GM18498 (cell line): ENCODE results near the gene TTC39A.
A peak's percentile ranks its signal among the peaks of the same experiment; 100 is the strongest.

Experiments used
- ATAC-seq: cut with Tn5 transposase; IDR thresholded peaks from one replicate; pipeline ENCODE4 v1.9.1; 2021; ENCODE audit warnings: mild to moderate bottlenecking, moderate library complexity; ENCODE audit not compliant: unreplicated experiment

The TTC39A gene

DNA sequence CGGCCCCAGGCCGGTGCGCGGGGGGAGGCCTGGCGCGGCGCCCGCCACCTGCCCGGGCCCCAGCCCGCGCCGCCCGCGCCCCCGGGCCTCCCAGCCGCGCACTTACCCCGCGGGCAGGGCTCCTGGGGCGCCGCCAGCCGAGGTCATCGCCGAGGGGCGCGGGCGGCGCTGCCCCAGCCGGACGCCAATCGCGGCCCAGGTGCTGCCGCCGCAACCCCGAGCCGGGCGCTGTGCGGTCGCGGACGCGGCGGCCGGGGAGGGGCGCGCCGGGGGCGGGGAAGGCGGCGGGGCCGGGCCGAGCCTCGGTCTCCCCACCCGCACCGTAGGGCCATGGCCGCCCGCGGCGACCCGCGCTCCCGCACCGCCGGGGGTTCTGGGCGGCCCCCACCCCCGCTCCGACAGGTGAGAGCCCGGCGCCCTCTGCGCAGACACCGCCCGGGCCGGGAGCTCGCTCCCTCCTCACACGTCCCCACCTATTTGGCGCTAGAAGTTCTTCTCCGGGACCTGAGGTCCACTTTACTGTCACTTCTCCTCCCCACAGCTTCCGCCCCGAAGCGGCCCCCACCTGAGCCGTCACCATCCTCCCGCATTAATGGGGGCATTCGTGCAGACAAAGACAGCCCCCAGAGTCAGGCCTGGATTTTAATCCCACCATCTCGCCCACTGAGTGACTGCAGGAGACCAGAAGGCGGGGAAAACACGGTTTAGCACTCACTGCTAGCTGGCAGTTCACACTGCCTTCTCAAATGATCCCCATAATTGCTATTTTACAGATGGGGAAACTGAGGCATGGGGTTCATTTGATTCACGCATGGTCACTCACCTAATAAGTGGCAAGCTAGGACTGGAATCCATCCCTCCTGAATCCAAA is at the start of gene TTC39A:
TTC39A (minus strand) TSS at position 232 of the 871 bp plus-strand sequence; CDS start at position 147, 85 bp downstream.
- ATAC-seq = no peak

DNA sequence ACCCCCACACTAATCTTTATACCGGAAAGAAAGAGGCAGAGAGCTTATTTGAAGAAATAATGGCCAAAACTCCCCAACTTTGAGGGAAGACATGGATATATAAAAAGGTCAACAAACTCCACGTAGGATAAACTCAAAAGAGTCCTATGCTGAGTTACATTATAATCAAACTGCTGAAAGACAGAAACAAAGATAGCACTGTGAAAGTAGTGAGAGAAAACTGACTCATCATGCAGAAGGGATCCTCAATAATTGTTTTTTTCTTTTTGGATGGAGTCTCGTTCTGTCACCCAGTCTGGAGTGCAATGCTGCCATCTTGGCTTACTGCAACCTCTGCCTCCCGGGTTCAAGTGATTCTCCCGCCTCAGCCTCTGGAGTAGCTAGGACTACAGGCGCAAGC is 48.5 kb upstream of the TTC39A start:
- no peak for ATAC-seq

DNA sequence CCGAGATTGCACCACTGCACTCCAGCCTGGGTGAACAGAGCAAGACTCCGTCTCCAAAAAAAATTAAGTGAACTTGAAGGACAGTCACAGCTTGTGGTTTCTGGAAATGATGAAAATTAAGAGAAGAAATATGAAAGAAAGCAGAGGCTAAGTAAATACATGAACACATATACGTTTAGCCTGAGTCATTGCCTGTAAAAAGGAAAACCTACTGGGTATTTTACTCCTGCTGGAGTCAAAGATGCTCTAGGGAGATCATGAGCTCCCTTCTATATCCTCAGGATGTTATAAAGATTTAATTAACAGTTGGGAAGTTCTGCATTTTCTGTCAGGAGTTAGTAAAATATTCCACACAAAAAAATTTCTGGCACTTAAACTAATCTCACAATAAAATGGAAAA is 43.5 kb upstream of the TTC39A start:
- ATAC-seq = no peak

DNA sequence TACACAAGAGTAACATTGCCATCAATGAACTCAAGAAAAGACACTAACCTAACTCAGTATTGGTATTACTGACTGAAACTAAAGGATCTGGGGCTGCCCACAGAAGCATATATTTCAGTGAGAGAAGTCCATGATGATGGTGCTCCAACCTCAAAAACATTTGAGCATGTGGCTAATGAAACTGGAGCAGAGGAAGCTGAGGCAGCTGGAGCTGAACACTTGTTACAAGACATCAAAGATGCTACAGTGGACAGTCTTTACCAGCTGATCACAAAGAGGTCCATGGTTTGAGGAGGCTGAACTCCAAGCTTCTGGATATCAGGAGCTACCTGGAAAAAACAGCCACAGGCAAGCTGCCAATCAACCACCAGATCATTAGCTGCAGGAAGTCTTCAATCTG is 42.2 kb upstream of the TTC39A start:
- ATAC-seq = no peak

DNA sequence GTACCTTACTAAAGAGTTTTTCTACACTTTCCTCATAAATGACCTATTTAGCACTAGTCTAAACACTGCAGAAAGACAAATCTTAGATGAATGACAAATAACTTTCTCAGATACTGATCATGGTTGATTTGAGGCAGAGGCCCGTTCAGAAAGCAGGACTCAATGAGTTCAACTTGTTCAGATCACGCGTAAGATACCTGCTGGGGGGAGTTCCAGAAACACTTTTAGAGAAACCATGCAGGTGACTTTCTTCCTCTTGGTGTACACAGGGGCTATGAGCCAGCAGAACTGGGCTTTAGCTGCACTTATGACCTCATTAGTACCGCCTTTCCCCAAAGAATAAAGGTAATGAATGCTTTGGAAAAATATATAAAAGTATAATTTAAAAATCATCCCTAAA is 38.8 kb upstream of the TTC39A start:
- ATAC-seq = no peak

DNA sequence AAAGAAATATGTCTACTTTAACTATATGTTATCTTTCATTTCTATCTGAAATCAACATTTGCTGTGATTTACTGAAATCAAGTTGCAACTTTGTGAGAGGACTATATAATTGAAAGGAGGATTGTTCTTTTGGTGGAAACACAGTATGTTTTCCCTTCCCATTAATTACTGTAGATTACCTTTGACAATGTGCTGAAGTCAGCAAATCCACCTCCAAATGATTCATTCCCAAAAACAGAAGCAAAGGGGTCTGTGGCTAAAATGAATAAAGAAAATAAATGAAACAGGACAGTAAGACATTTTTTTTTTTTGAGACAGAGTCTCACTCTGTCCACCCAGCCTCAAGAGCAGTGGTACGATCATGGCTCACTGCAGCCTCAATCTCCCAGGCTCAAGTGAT is 35.4 kb upstream of the TTC39A start:
- ATAC-seq = no peak

DNA sequence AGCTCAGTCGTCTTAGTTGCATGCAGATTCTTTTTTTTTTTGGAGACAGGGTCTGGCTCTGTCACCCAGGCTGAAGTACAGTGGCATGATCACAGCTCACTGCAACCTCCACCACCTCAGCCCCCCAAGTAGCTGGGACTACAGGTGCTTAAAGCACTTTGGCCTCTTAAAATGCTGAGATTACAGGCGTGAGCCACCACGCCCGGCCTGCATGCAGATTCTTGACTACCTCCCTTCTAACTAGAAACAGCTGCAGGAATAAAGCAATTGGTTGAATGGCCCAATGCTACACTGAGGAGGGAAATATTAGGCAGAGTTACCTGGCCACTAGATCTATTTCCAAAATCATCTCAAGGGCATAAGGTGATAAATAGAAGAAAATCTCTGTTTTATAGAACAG is 29.5 kb upstream of the TTC39A start:
- ATAC-seq = no peak

DNA sequence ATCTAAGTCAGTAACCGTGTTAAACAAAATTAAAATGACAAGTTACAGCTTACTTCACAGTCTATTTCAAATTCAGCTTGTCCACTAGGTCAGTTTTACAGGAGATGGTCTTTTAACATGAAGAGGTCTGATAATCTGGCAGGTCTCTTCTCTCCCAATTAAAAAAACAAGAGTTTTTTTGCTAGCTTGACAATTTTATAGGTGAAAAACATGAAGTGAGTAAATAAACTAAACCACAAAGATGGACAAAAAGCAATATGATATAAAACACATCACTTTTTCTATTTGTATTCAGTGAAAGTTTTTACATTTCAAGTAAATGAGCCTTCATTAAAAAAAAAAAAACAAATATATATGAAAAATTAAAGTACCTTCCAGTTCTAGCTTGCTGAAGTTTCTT is 25.0 kb upstream of the TTC39A start:
- no peak for ATAC-seq

DNA sequence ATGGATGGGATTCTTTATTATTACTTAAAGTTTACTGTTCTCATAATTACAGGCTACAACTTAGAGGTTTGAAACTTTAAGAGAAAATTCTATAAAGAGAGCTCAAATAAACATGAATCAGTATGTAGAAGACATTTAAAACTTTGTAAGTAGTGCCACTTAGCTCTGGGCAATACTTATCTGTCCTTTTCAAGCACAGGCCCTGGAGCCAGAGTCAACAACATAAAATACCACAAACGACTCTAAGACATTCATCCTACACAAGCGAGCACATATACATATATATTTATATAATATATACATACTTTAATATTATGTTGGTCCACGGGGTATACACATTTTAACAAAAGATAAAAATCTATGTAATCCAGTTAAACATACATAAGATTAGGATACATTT is 24.1 kb upstream of the TTC39A start:
- no peak for ATAC-seq

DNA sequence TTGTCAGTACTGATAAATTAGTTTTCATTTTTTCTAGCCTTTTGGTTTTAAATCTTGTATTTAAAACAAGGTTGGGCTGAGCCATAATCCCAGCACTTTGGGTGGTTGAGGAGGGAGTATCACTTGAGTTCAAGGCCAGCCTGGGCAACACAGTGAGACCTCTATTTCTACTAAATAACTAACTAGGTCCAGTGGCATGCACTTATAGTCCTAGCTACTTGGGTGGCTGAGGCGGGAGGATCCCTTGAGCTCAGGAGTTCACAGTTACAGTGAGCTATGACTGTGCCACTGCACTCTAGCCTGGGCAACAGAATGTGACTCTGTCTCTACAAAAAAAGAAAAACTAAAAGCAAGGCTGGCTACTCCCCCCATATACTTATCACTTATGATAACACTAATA is 21.5 kb upstream of the TTC39A start:
- no peak for ATAC-seq

DNA sequence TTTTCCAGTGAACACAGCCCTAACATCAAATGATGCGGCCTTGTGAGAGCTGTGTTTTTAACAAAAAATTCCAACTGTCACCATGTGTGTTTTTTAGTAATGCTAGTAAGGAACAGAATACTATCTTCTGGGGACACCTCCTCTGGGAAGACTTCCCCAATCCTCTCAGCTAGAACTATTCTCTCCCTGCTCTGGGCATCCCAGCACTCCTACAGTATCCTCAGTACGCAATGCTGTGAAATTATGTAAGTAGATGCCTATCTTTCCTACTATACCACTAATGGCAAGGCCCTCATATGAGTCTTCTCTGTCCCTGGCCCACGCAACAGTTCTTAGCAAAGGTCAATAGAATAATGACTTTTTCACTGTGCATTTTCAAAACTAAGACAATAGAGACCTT is 19.5 kb upstream of the TTC39A start:
- no peak for ATAC-seq

DNA sequence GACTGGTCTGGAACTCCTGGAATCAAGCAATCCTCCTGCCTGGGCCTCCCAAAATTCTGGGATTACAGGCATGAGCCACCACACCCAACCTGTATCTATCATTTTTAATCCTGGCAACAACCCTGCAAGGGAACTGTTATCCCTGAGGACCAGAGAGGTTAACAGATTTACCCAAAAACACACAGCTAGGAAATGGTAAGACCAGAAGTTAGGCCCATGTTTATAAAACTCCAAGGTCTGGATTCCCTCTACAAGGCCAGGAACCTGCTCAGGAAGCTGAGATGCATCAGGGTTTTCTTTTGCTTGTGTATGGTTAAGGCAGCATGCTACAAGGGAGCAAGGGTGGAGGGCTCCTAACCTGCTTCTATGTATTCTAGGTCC is 17.8 kb upstream of the TTC39A start:
- no peak for ATAC-seq

DNA sequence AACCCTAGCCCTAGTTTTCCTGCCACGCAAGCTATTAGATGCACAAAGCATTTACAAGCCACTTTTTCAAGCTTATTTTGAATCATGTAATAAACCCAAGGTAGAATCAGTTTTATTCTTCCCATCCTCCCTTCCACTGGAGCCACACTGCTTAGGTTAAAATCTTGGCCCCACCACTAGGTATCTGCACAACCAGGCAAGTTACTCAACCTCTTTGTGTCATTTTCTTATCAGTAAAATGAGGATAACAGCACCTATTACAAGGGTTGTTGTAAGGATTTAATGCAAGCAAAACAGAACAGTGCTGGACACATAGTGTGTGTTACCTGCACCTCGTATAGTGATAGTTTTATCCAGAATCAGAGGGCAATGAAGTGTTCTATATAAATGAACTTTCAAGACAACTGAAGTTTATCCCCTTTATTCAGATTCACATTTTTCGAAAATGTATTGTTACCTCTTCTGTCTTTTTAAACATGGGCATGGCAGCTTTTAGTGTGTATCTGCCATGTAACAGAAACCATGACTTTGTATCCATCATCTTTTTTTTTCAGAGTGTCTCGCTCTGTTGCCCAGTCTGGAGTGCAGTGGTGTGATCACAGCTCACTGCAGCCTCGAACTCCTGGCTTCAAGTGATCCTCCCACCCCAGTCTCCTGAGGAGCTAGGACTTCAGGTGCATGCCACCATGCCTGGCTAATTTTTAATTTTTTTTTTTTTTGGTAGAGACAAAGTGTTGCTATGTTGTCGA is 17.2 kb upstream of the TTC39A start:
- no peak for ATAC-seq

DNA sequence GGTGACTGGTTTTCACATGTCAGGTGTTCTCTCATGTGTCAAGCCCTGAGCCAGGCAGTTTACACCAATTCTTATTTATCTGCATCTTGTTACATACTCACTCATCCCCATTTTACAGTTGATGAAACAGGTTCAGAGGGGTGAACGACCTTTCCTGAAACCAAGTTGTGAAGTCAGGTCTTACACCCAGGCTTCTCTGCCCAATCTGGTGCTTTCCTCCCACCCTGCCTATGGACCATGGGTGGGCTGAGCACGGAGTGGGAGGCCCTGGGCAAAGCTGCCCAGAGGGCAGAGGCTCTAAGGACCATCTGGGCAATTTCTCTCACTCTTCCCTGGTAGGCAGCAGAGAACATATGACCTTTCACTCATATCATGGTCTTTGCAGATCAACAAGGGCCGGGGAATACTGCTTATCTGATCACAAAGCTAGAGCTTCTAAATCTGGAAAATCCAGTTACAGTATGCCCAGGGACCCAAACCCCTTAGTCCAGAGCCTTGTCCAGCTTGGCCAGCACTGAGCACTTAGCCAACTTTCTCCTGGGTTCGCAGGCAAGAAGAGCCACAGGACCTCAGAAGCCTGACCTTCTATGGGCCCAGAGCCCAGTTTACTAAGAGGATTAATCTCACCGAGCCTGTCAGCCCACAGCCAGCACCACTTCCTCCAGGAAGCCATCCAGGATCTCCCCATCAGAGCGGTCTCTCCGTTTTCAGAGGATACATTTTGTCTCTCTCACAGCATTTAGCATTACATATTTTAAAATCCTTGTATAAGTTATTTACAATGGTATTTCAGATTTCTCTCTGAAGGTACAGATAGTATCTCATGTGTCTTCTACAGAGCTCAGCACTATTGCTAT is 16.0 kb upstream of the TTC39A start:
- no peak for ATAC-seq

DNA sequence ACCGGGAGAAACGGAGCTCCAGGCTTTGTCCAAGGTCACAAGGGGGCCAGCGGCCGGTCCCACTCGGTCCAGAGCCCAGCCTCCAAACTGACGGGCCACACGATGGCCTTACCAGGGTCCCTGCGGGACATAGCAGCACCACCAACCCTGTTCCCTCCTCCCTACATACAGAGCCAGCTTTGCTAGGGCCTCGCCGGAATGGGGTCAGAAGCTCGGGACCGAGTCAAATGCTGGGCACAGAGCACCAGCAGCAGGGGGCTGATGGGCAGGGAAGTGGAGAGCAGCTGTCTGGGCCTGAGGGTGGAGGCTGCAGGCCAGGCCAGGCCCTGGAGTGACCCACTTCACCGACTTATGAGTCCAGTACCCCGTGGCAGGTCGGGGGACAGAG is 14.9 kb upstream of the TTC39A start:
- ATAC-seq = no peak

DNA sequence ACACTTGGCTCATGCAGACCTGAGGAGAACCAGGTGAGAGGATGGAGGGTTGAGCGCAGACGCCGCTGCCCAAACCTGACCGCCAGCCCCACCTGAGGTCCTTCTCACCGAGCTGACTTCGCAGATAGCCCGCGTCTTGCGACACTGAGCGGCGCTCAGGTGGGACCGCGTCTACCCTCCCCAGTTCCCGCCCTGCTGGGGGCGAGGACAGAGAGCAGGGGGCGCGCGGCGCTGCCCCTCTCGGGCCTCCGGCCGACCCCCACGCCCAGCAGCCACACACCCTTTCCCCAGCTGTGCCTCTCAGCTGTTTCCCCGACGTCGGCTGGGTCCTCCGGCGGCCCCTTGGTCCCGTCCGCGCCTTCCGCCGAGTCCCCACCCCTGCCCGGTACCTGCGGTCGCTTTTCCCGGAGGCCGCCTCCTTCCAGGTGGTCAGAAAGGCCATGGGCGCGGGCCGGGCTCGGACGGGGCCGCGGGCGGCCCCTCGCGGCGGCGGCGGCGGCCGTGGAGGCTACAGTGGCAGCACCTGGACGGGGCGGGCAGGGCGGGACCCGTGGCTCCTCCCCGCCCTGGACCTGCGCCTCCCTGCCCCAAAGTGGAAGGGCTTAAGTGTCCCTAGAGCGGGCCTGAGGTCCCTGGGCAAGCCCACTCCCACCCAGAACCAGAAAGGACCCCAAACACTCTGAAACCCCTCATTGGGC is 14.4 kb upstream of the TTC39A start:
- ATAC-seq = no peak

DNA sequence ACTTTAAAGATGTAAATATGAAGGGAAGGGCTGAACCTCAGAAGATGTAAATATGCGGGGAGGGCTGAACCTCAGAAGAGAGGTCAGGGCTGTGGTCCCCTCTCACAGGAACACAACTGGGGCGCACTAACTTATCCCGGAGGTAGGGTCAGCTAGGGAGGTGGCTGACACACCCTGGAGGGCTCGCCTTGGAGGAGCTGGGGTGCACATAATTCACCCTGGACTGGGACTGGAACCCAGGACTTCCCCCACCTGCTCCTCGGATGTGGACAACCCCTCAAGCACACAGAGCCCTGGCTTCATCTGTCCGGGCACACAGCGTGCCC is 13.9 kb upstream of the TTC39A start:
- ATAC-seq = no peak

DNA sequence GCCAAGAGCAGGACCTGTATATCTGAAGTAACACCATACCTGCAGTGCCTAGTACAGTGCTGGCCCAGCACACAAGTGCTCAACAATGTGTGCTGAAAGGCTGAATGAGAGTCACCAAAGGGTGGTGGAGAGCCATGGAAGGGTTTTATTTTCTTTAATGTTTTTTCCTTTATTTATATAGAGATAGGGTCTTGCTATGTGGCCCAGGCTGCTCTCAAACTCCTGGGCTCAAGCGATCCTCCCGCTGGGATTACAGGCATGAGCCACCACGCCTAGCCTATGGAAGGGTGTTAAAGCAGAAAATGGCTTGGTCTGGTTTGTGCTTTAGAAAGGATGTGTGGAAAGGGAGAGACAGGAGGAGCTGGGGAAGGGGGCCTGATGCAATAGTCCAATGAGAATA is 13.3 kb upstream of the TTC39A start:
- no peak for ATAC-seq

DNA sequence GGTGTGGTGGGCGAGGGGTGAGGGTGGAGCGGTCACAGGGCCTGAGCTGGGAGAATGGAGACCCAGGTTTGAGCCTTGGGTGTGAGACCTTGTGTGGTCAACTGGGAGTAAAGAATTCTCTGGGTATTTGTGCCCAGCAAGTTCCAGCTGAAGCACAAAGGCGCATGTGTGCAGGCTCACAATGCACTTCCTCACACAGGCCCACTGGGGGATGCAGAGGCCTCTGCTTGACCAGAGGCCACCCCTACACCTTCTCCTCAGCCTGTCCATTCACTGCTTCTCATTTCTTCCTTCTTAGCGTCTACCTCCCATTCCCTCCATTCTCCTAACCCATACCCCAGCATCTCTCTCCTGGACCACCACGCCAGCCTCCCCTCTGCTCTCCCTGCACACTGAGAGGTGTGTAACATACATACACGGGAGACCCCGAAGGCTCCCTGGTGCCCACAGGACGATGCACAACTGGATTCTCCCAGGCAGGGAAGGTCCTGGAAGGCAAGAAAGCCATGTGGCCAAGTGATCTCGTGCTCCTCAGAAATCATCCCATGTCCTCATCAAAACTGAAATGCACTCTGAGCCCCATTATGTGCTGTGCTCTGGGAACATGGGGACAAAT is 12.3 kb upstream of the TTC39A start:
- no peak for ATAC-seq

DNA sequence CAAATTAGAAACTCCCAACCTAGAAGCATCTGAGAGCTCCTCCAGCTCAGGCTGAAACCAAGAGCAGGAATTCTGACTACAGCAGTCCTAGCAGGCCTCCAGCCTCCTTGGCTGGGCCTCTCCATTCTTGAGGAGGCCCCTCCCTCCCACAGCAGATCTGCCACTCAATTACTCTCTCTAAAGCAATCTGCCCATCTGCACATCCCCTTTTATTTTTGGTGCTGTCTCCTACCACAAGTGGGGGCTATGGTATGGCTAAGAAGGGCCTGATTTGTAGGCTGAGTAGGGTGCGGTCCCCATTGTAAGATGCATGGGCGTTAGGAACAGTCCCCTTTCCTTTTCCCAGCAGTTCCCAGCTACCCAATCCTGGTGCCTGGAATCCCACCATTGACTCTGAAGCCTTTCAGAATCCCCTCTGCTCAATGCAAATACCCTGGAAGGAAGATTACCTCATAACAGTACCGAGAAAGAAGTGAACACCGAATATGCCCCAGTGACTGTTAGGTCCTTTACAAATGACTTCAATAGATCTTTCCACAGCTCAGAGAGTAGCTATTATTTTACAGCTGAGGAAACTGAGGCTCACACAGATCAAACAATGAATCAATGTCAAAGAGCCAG is 11.6 kb upstream of the TTC39A start:
- ATAC-seq = peak; percentile 56
